Esophagus squamous epithelium (tissue), 5 donors: ENCODE measurements around the gene SEC61A1. TPM values are rescaled to one million over a fixed set of nuclear protein-coding genes. Genes with fewer than 3 reads are reported as not detected.
A peak's percentile ranks its signal among the peaks of the same experiment; 100 is the strongest.

ENCODE experiments used
- DNase-seq: peaks from one replicate; lab custom pipeline; 2025; lab: John Stamatoyannopoulos, UW
- H3K27ac ChIP-seq, 4 donors: fragments of 200-600 bp; sonication (generic); one replicate each; pipeline ENCODE4 v1.5.1; 2016 to 2019; ENCODE audit warnings: mild to moderate bottlenecking in 1 of 4
- H3K27me3 ChIP-seq, 4 donors: fragments of 200-600 bp; sonication (generic); 1 replicate in 3 of 4; 2 replicates in 1 of 4; pipeline versions ENCODE4 v1.5.1 to v1.6.0; 2017 to 2021; ENCODE audit warnings: antibody characterized with exemption in 1 of 4
- H3K36me3 ChIP-seq, 3 donors: fragments of 200-600 bp; sonication (generic); one replicate each; pipeline ENCODE4 v1.5.1; 2016 to 2019
- H3K4me1 ChIP-seq, 3 donors: fragments of 200-600 bp; sonication (generic); one replicate each; pipeline ENCODE4 v1.5.1; 2017 to 2019
- H3K4me3 ChIP-seq, 4 donors: fragments of 200-600 bp; sonication (generic); 1 replicate in 3 of 4; 2 replicates in 1 of 4; pipeline ENCODE4 v1.5.1; 2016 to 2019; ENCODE audit warnings: mild to moderate bottlenecking in 2 of 4, moderate library complexity in 1 of 4
- H3K9me3 ChIP-seq, 3 donors: fragments of 200-600 bp; sonication (generic); one replicate each; pipeline ENCODE4 v1.5.1; 2016 to 2019
- CTCF ChIP-seq, 6 experiments: fragments of 450-650 bp in 4 of 6; fragments of 200-600 bp in 2 of 6; sonication (generic) in 2 of 6; IDR thresholded peaks; one replicate each; pipeline ENCODE4 v1.5.1; 2016 to 2019; ENCODE audit warnings: antibody characterized with exemption in 6 of 6, mild to moderate bottlenecking in 4 of 6, moderate library complexity in 4 of 6
- POLR2A ChIP-seq, 4 donors: fragments of 450-650 bp; IDR thresholded peaks; one replicate each; pipeline ENCODE4 v1.6.1; 2017; ENCODE audit warnings: antibody characterized with exemption in 4 of 4, mild to moderate bottlenecking in 4 of 4, moderate library complexity in 3 of 4
- WGBS, 2 donors: methylation state at CpG; one replicate each; pipeline ENCODE4 v1.1.5; 2018; 5-methylcytosine and 5-hydroxymethylcytosine counted together
- intact Hi-C: fragments of 100-400 bp; cut with DNase I; formaldehyde crosslinking; loops from one replicate; pipeline ENCODE4 v1.15.0; 2022
- total RNA-seq, 4 donors: library from RNA; depleted of rRNA; stranded (reverse); fragments of >200 nt; gene quantifications; one replicate each; pipeline ENCODE4 v1.1.0, GENCODE V29; 2016
- donor health status: DM: yes; HTN: yes; CAD: no.

SEC61A1 gene
- total RNA-seq = 100 to 1,000 TPM in 3 of 4 donors, 10 to 100 TPM in 1; 99.9 to 183 (median 124) TPM

- H3K4me1 ChIP-seq = peaks cover 25 to 42% (median 27%) of the 10 kb centered on the region in 3 donors
- H3K4me3 ChIP-seq = peak within 1 kb of the TSS; percentile 93 to 98 (median 96)
- H3K27me3 ChIP-seq = no peaks in the 10 kb centered on the region
- peaks cover 0 to 30% (median 8%) of the 10 kb centered on the region in 3 donors for H3K36me3 ChIP-seq
- no peaks in the 10 kb centered on the region for H3K9me3 ChIP-seq
- peak; percentile 77 for DNase-seq
- H3K27ac ChIP-seq = peak within 1 kb of the TSS; percentile 94 to 98 (median 98)
- intact Hi-C loops = no loop called here
- WGBS, 2 donors = 0% methylated on average over 1 of the region's 90 CpGs; no CpG with 5 or more reads in 1 of the 2 donors
- TF ChIP-seq POLR2A (IDR thresholded peaks at IDR 0.05) (peak in 2 of 4 donors; percentile 82 to 87), CTCF (IDR thresholded peaks at IDR 0.05) (peak in 1 of 6 experiments; percentile 56)
Measured at GRCh38 chr3:128051837-128052594, at the start of gene SEC61A1. Gene SEC61A1 (plus strand): TSS chr3:128052437. CDS start chr3:128052553, 116 bp downstream.

- TF ChIP-seq POLR2A (IDR thresholded peaks at IDR 0.05) = no peak
- no peak for TF ChIP-seq CTCF (IDR thresholded peaks at IDR 0.05)
- peaks cover 0 to 10% (median 0%) of the 10 kb centered on the region in 3 donors for H3K4me1 ChIP-seq
- intact Hi-C loops = no loop called here
- peaks cover 0 to 32% (median 0%) of the 10 kb centered on the region in 4 donors for H3K27me3 ChIP-seq
- 77 to 90% methylated on average over 3 to 5 of the region's 8 CpGs for WGBS, 2 donors
- no peaks in the 10 kb centered on the region for H3K9me3 ChIP-seq
- no peak overlapping the region for H3K4me3 ChIP-seq
- DNase-seq = no peak
- H3K36me3 ChIP-seq = no peaks in the 10 kb centered on the region
- H3K27ac ChIP-seq = no peak overlapping the region
Measured at GRCh38 chr3:128004661-128005060, 47.6 kb upstream of the SEC61A1 start.

GRCh38 chr3:128006061-128007032 lies 45.9 kb upstream of the SEC61A1 start:
- intact Hi-C loops = no loop called here
- WGBS, 2 donors = 43 to 61% methylated on average over 13 to 22 of the region's 30 CpGs
- no peaks in the 10 kb centered on the region for H3K36me3 ChIP-seq
- no peaks in the 10 kb centered on the region for H3K9me3 ChIP-seq
- H3K4me1 ChIP-seq = peaks cover 0 to 19% (median 0%) of the 10 kb centered on the region in 3 donors
- no peak overlapping the region for H3K4me3 ChIP-seq
- peaks cover 0 to 28% (median 0%) of the 10 kb centered on the region in 4 donors for H3K27me3 ChIP-seq
- no peak overlapping the region for H3K27ac ChIP-seq
- TF ChIP-seq POLR2A (IDR thresholded peaks at IDR 0.05) (no peak), CTCF (IDR thresholded peaks at IDR 0.05) (no peak)
- DNase-seq = no peak

- no peak for DNase-seq
- H3K36me3 ChIP-seq = no peaks in the 10 kb centered on the region
- peaks cover 0 to 33% (median 0%) of the 10 kb centered on the region in 4 donors for H3K27me3 ChIP-seq
- H3K27ac ChIP-seq = no peak overlapping the region
- H3K4me1 ChIP-seq = peaks cover 0 to 24% (median 0%) of the 10 kb centered on the region in 3 donors
- H3K4me3 ChIP-seq = no peak overlapping the region
- intact Hi-C loops = no loop called here
- no peaks in the 10 kb centered on the region for H3K9me3 ChIP-seq
- WGBS, 2 donors = 35 to 38% methylated on average over 8 to 11 of the region's 11 CpGs
- no peak for TF ChIP-seq POLR2A (IDR thresholded peaks at IDR 0.05)
- TF ChIP-seq CTCF (IDR thresholded peaks at IDR 0.05) = no peak
Measured at GRCh38 chr3:128007033-128007424, 45.2 kb upstream of the SEC61A1 start.
